ENCODE data around the gene FLT3.
"Not testable (repeated sequence)": the region's sequence is repeated elsewhere in the genome, so short reads cannot be mapped to it uniquely, and the experiment has no call there.

The FLT3 gene

DNA sequence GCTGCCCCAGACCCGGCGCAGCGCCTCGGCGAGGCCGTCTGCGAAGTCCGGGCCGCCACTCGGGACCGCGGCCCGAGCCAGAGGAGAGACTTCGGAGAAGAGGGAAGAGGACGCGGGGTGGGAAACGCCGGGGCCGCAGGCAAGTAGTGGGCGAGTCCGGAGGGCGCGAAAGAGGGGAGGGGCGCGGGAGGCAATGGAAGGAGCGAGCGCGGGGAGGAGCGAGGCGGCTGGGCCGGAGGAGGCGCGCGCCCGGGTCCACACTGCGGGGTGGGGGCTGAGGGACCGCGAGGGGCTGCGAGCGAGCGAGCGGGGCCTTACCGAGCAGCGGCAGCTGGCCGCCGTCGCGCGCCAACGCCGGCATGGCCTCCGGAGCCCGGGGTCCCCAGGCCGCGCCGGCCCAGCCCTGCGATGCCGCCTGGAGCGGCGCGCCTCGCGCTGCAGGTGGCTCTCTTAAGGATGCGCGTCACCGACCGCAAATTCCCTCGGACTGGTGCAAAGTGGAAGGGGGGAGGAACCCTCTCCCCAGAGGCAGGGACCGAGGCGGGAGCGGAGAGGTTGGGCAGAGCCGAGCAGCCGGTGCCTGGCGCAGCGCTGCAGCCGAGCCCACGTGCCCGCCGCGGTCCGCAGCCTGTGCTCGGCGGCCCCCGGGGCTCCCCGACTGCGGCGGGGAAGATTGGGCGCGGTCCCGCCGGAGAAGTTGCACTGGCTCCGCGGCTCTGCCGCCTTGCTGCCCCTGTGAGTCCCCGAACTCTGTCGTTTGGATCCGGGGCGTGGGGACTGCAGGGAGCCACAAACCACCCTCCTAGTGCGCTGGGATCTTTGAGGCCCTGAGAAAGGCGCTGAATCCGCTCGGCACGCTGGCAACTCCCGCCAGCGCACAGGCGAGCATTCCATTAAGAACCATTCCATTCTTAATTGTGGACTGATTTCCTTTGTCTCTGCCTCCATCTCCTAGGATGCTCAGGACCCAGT, at the start of gene FLT3:
FLT3 (minus strand) TSS at position 427 of the 972 bp plus-strand sequence; CDS start at position 361, 66 bp downstream.
- no peak for DNase-seq (ENCODE audit: low spot score)
- no peak for FAIRE-seq

DNA sequence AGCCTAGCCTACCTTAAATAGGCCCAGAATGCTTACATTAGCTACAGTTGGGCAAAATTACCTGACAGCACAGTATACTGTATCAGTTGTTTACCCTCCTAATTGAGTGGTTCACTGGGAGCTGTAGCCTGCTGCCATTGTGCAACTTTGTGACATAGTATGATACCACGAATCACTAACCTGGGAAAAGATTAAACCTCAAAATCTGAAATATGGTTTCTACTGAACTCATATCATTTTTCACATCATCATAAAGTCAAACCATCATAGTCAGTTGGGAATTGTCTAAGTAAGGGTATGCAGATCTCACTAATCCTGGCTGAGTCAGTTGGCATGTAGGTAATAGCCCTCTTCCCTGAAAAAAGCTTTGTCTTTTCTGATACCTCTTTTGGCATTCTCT, 47.1 kb upstream of the FLT3 start:
- FAIRE-seq (no peak), DNase-seq (ENCODE audit: low spot score) (no peak)

DNA sequence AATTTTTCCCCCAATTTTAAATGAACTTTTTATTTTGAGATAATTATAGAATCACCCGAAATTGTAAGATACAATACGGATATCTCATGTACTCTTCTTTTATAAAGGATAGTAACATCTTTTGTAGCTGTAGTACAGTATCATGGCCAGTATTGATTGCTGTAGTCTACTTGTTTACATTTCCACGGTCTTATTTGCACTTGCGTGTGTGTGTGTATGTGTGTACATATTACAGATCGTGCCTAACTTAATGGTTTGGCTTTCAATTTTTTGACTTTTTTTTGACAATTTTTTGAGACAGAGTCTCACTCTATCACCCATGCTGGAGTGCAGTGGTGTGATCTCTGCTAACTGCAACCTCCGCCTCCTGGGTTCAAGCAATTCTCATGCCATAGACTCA, 44.7 kb upstream of the FLT3 start:
- no peak for FAIRE-seq
- DNase-seq (ENCODE audit: low spot score): no peak

- not testable (repeated sequence) for FAIRE-seq; DNase-seq (ENCODE audit: low spot score)
Measured at GRCh38 chr13:28141542-28141941, 41.2 kb upstream of the FLT3 start.

DNA sequence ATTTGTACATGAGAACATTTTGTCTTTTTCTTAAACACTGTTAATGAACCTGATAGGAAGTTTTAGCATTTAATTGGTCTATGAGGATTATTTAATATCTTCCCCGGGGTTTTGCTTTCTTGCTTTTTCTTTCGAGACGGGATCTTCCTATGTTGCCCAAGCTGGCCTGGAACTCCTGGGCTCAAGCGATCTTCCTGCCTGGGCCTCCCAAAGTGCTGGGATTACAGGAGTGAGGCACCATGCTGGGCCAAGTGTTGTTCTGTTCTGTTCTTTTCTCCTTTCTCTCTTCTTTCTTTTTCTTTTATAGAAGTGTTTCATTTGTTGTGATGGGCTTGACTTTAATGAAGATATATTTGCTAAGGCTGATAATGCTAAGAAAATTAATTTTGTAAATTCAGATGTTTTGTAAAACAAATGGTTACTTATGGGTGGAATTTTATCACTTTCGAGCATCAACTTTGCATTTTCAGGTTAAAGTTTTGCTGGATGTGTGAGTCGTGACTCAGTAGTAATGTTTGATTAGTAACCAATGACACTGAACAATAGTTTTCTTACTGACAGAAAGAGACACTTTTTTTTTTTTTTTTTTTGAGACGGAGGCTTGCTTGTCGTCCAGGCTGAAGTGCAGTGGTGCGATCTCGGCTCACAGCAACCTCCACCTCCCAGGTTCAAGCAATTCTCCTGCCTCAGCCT, 40.2 kb upstream of the FLT3 start:
- FAIRE-seq (no peak), DNase-seq (ENCODE audit: low spot score) (no peak)

GRCh38 chr13:28138756-28139470, 38.5 kb upstream of the FLT3 start:
- FAIRE-seq (no peak), DNase-seq (ENCODE audit: low spot score) (peak; percentile 65)

- peak; percentile 81 for DNase-seq (ENCODE audit: low spot score)
- no peak for FAIRE-seq
Measured at GRCh38 chr13:28138012-28138755, 37.8 kb upstream of the FLT3 start, which contains the start of gene PAN3. PAN3 (plus strand) TSS chr13:28138545; CDS start chr13:28138658, 113 bp downstream.

- no peak for DNase-seq (ENCODE audit: low spot score)
- no peak for FAIRE-seq
Measured at GRCh38 chr13:28137596-28137995, 37.2 kb upstream of the FLT3 start.

DNA sequence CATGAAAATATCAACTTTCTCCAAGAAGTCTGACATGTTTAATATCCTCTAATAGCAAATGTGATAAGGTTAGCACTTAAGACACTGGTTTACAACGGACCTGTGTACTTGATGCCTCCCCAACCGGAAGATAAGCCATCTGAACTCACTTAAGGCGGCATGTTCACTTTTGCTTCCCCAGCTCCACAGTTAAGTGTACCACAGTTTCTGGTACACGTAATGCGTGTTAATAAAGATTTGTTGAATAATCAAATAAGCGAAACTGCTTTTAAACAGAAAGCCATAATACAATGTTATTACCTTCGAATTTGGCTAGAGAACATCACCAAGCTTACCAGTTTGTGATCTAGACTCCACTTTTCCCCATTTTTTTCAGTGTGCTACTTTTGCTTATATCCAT, 36.5 kb upstream of the FLT3 start:
- FAIRE-seq: no peak
- no peak for DNase-seq (ENCODE audit: low spot score)

DNA sequence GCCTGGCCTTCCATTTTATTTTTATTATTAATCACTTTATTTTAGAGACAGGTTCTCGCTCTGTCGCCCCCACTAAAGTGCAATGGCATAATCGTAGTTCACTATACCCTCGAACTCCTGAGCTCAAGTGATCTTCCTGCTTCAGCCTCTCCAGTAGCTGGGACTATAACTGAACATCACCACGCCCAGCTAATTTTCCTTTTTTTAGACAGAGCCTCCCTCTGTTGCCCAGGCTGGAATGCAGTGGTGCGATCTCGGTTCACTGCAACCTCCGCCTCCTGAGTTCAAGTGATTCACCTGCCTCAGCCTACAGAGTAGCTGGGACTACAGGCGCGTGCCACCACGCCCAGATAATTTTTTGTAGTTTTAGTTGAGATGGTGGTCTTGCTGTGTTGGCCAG, 31.3 kb upstream of the FLT3 start:
- FAIRE-seq: no peak
- DNase-seq (ENCODE audit: low spot score): no peak

GRCh38 chr13:28129911-28130693, 29.7 kb upstream of the FLT3 start:
- FAIRE-seq: no peak

GRCh38 chr13:28128926-28129325, 28.6 kb upstream of the FLT3 start:
- DNase-seq (ENCODE audit: low spot score) (no peak), FAIRE-seq (no peak)

More at GRCh38 chr13:28129911-28130693, 29.7 kb upstream of the FLT3 start:
- DNase-seq (ENCODE audit: low spot score): no peak

DNA sequence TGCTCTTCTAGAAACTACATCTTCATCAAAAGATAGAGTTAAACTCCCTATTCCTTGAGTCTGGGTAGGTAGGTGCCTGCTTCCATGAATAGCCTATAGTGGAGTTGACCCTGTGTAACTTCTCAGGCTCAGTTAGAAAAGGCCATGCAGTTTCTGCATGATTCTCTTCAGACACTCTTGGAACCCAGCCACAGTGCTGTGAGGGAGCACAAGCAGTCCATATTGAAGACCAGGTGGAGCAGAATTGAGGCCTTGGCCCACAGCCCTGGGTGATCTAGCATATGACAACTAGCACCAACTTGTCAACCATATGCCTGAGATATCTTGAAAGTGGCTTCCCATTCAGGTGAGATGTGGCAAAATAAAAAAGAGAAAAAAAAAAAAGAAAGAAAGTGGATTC, 27.7 kb upstream of the FLT3 start:
- FAIRE-seq (no peak), DNase-seq (ENCODE audit: low spot score) (no peak)

DNA sequence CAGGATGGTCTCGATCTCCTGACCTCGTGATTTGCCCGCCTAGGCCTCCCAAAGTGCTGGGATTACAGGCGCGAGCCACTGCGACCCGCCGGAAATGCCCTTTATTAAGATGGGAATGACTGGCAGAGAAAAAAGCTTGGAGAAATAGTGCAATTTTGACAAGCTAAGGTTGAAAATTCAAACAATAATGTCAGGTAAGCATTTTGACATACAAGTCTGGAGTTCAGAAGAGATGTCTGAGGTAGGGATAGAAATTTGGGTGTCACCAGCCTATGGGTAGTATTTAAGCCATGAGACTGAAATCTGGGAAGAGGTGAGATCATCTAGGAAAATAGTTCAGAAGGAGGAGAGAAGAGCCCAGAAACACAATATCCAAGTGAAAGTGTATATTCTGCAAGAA, 20.8 kb upstream of the FLT3 start:
- FAIRE-seq (no peak), DNase-seq (ENCODE audit: low spot score) (no peak)

GRCh38 chr13:28120317-28120716, 19.9 kb upstream of the FLT3 start:
- FAIRE-seq (no peak), DNase-seq (ENCODE audit: low spot score) (no peak)

DNA sequence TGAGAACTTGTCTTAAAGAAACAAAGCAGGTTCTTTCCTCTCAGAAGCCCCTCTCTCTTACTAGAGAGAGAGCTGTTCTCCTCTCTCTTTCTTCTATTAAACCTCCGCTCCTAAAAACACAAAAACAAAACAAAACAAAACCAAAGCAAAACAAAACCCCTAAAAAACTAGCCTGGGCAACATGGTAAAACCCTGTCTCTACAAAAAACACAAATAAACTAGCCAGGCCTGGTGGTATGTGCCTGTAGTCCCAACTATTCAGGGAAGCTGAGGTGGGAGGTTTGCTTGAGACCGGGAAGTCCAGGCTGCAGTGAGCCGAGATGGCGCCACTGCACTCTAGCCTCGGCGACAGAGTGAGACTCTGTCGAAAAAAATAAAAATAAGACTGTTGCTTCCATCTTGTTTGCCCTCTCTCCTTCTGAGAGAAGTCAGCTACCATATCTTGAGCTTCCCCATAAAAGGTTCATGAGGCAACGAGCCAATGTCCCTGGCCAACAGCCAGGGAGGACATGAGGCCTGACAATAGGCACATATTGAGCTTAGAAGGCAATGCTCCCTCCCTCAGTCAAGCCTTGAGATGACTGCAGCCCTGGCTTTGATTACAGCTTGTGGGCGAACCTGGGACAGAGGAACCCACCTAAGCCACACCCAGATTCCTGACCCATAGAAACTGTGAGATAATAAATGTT, 17.5 kb upstream of the FLT3 start:
- no peak for DNase-seq (ENCODE audit: low spot score)
- no peak for FAIRE-seq

DNA sequence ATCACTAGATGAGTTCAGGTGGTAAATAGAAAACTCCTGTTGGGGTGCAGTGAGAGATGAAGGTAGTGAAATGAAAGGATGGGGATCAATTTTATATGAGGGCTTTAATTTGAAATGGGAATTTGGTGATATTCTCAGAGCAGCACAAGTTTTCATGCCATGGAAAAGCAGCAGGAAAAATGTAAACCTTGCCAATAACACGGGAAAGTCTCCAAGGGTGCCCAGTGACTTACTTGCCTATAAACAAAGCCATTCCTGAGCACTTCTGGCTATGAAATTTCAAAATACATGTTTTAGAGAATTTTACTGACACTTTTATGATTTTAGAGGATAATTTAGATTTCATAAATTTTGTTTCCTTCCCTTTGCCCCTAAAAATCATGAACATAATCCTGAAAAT, 16.4 kb upstream of the FLT3 start:
- DNase-seq (ENCODE audit: low spot score) (no peak), FAIRE-seq (no peak)

GRCh38 chr13:28110414-28110813, 10.0 kb upstream of the FLT3 start:
- DNase-seq (ENCODE audit: low spot score): no peak
- FAIRE-seq: no peak

- FAIRE-seq (no peak), DNase-seq (ENCODE audit: low spot score) (no peak)
Measured at GRCh38 chr13:28106976-28107375, 6.6 kb upstream of the FLT3 start.

GRCh38 chr13:28101886-28102285, 1.5 kb upstream of the FLT3 start:
- DNase-seq (ENCODE audit: low spot score); FAIRE-seq: not testable (repeated sequence)
